ENCODE data around the gene NFE2L1.

GRCh38 chr17:48044851-48045250, 3.3 kb upstream of the NFE2L1 start:
- no peak for TF ChIP-seq CTCF (IDR thresholded peaks at IDR 0.05)
- TF ChIP-seq PRRX2 (CRISPR knock-in tag; IDR thresholded peaks at IDR 0.05) = no peak
- TF ChIP-seq ETV6 (CRISPR knock-in tag; IDR thresholded peaks at IDR 0.05) = no peak
- TF ChIP-seq PREB (CRISPR knock-in tag; IDR thresholded peaks at IDR 0.05; ENCODE audit: borderline replicate concordance) = no peak
- no peak for TF ChIP-seq CREB1 (CRISPR knock-in tag; IDR thresholded peaks at IDR 0.05)
- no peak for TF ChIP-seq ELF4 (CRISPR knock-in tag; IDR thresholded peaks at IDR 0.05; ENCODE audit: low read depth)
- TF ChIP-seq MYBL2 (CRISPR knock-in tag; IDR thresholded peaks at IDR 0.05) = no peak
- no peak for TF ChIP-seq ZNF281 (CRISPR knock-in tag; IDR thresholded peaks at IDR 0.05)
